K562 (cell line): Measurements from ENCODE around the gene SEC24A. TPM values are rescaled to one million over a fixed set of nuclear protein-coding genes. Genes with fewer than 3 reads are reported as not detected.

ENCODE experiments used
- CREB1 ChIP-seq, 2 experiments: sonication (generic) in 1 of 2; formaldehyde crosslinking in 1 of 2; IDR thresholded peaks; 2 replicates each; pipeline versions ENCODE4 v1.6.1 to v1.8.0; 2012 to 2022; ENCODE audit warnings: inconsistent platforms in 1 of 2, mild to moderate bottlenecking in 1 of 2, missing genetic modification reagents in 1 of 2, moderate library complexity in 1 of 2
- DACH1 ChIP-seq: fragments of 450-650 bp; IDR thresholded peaks from 2 replicates; pipeline ENCODE4 v1.6.1; 2018; ENCODE audit not compliant: partially characterized antibody
- ETV1 ChIP-seq: fragments of 450-650 bp; conservative IDR thresholded peaks from 2 replicates; pipeline ENCODE4 v1.6.1; 2016; ENCODE audit warnings: missing genetic modification characterization, control low read depth, low read depth, missing compliant biosample characterization
- FOXK2 ChIP-seq, 2 experiments: fragments of 450-650 bp; IDR thresholded peaks in 1 of 2; conservative IDR thresholded peaks in 1 of 2; 2 replicates each; pipeline ENCODE4 v1.6.1; 2016; ENCODE audit warnings: low read depth in 2 of 2, mild to moderate bottlenecking in 1 of 2
- GTF2E2 ChIP-seq: fragments of 200-800 bp; sonication (Bioruptor generic); IDR thresholded peaks from 2 replicates; pipeline ENCODE4 v1.6.1; 2016; ENCODE audit warnings: missing genetic modification characterization, missing compliant biosample characterization
- HDAC2 ChIP-seq: fragments of 450-650 bp; IDR thresholded peaks from 2 replicates; pipeline ENCODE4 v1.6.1; 2016; ENCODE audit warnings: mild to moderate bottlenecking
- LEF1 ChIP-seq: fragments of 450-650 bp; IDR thresholded peaks from 2 replicates; pipeline ENCODE4 v1.6.1; 2016; ENCODE audit warnings: mild to moderate bottlenecking
- MAX ChIP-seq: sonication (generic); formaldehyde crosslinking; IDR thresholded peaks from 2 replicates; pipeline ENCODE4 v1.9.0; 2022; ENCODE audit warnings: mild to moderate bottlenecking, missing genetic modification reagents
- RBM34 ChIP-seq: fragments of 200-400 bp; formaldehyde crosslinking; IDR thresholded peaks from 2 replicates; pipeline ENCODE4 v1.6.1; 2018; ENCODE audit warnings: low read length, borderline replicate concordance; ENCODE audit not compliant: insufficient read depth
- SAFB ChIP-seq: fragments of 200-400 bp; formaldehyde crosslinking; IDR thresholded peaks from 2 replicates; pipeline ENCODE4 v1.6.1; 2017; ENCODE audit warnings: low read depth, low read length, borderline replicate concordance
- SMARCE1 ChIP-seq: fragments of 450-650 bp; IDR thresholded peaks from 2 replicates; pipeline ENCODE4 v1.7.1; 2016; ENCODE audit warnings: mild to moderate bottlenecking
- XRCC3 ChIP-seq: fragments of 450-650 bp; IDR thresholded peaks from 2 replicates; pipeline ENCODE4 v1.6.1; 2017; ENCODE audit warnings: mild to moderate bottlenecking, moderate library complexity
- ZBTB40 ChIP-seq, 2 experiments: fragments of 450-650 bp in 1 of 2; sonication (generic) in 1 of 2; formaldehyde crosslinking in 1 of 2; IDR thresholded peaks; 2 replicates each; pipeline versions ENCODE4 v1.7.1 to v1.9.0; 2016 to 2022; ENCODE audit warnings: inconsistent platforms in 1 of 2, mild to moderate bottlenecking in 1 of 2, missing genetic modification reagents in 1 of 2
- ZNF277 ChIP-seq: fragments of 250-450 bp; sonication (Bioruptor Pico); IDR thresholded peaks from 2 replicates; pipeline ENCODE4 v1.8.0; 2022; ENCODE audit warnings: inconsistent platforms, mild to moderate bottlenecking, moderate library complexity, borderline replicate concordance
- ZNF316 ChIP-seq: fragments of 450-650 bp; IDR thresholded peaks from 2 replicates; pipeline ENCODE4 v1.6.1; 2016
- polyA plus RNA-seq, 8 experiments: library from polyadenylated mRNA; depleted of rRNA in 4 of 8; stranded (reverse) in 5 of 8; unstranded in 3 of 8; fragments of >200 nt; fragmentation: Nextera tagmentation in 2 of 8; fragmentation: Illumina TruSeq in 1 of 8; extraction: Ambion mirVana in 2 of 8; extraction: Trizol in 1 of 8; gene quantifications; 2 replicates each; pipeline versions ENCODE4 v1.2.1 to v1.2.3, GENCODE V29; 2011 to 2014; ENCODE audit warnings: inconsistent platforms in 1 of 8, missing spikeins in 1 of 8
- total RNA-seq, 7 experiments: library from RNA; depleted of rRNA in 6 of 7; stranded (reverse); fragments of >200 nt in 6 of 7; fragmentation: Illumina TruSeq in 2 of 7; extraction: Trizol in 2 of 7; gene quantifications; 2 replicates each; pipeline versions ENCODE4 v1.2.1 to v1.2.3, GENCODE V29; 2011 to 2021; ENCODE audit warnings: low replicate concordance in 1 of 7

The SEC24A gene
- total and polyA plus RNA-seq, 9 of the 15 experiments (the other 6 are each of a cell fraction or from before 2014, with no cell fraction given): 7.9 to 36.5 (median 17.5) TPM

GRCh38 chr5:134738963-134739661 lies 90.5 kb downstream of the SEC24A start (continued):
- peak; percentile 24; the same call in 1 of the 2 replicates for TF ChIP-seq ZBTB40 (IDR thresholded peaks at IDR 0.05)
- no peak for TF ChIP-seq ZBTB40 (CRISPR knock-in tag; IDR thresholded peaks at IDR 0.05)
- TF ChIP-seq SAFB: no peak
- 0 out of 4 replicates have a peak, but pooled peaks have one; percentile 12 to 30 for TF ChIP-seq FOXK2 (conservative IDR thresholded peaks at IDR 0.05 in 1 of 2, IDR thresholded peaks at IDR 0.05 in 1 of 2; ENCODE audit: low read depth in 2 of 2)
- TF ChIP-seq MAX (CRISPR knock-in tag): peak; percentile 76
- 0 out of 2 replicates have a peak, but pooled peaks have one; percentile 23 for TF ChIP-seq SMARCE1
- TF ChIP-seq ZNF277 (CRISPR knock-in tag): no peak
- peak; percentile 31; the same call in 1 of the 2 replicates for TF ChIP-seq GTF2E2 (tag)
- 0 out of 2 replicates have a peak, but pooled peaks have one; percentile 36 for TF ChIP-seq CREB1 (IDR thresholded peaks at IDR 0.05)
- no peak; the same call in 1 of the 2 replicates for TF ChIP-seq CREB1 (CRISPR knock-in tag; IDR thresholded peaks at IDR 0.05)
- no peak for TF ChIP-seq XRCC3
- TF ChIP-seq RBM34: no peak
- peak; percentile 38 for TF ChIP-seq DACH1
- peak; percentile 32; the same call in 1 of the 2 replicates for TF ChIP-seq ZNF316
- peak; percentile 18; the same call in 1 of the 2 replicates for TF ChIP-seq HDAC2
- TF ChIP-seq LEF1: 0 out of 2 replicates have a peak, but pooled peaks have one; percentile 10
- TF ChIP-seq ETV1: peak; percentile 32
